Upper lobe of left lung (tissue), 4 donors: ENCODE results near the gene SNTB2.

ENCODE experiments used
- CTCF ChIP-seq, 6 experiments: fragments of 450-650 bp in 4 of 6; fragments of 200-600 bp in 2 of 6; sonication (generic) in 2 of 6; IDR thresholded peaks; one replicate each; pipeline ENCODE4 v1.5.1; 2016 to 2019; ENCODE audit warnings: antibody characterized with exemption in 6 of 6
- EP300 ChIP-seq, 4 donors: sonication (generic); formaldehyde crosslinking; IDR thresholded peaks; one replicate each; pipeline ENCODE4 v1.5.1; 2017; ENCODE audit warnings: antibody characterized with exemption in 4 of 4, control low read depth in 2 of 4
- POLR2A ChIP-seq, 4 donors: fragments of 450-650 bp; IDR thresholded peaks; one replicate each; pipeline ENCODE4 v1.5.1; 2016 to 2017; ENCODE audit warnings: antibody characterized with exemption in 4 of 4, mild to moderate bottlenecking in 2 of 4

- no peak for TF ChIP-seq CTCF (IDR thresholded peaks at IDR 0.05)
- TF ChIP-seq EP300 (IDR thresholded peaks at IDR 0.05), result no peak
- no peak for TF ChIP-seq POLR2A (IDR thresholded peaks at IDR 0.05)
Measured at GRCh38 chr16:69344171-69344570, 157.2 kb downstream of the SNTB2 start.
